Stimulated activated CD8-positive, alpha-beta memory T cell treated with anti-CD3 and anti-CD28 coated beads, Interleukin-2, amount 100 ng/mL, for 48 hours (primary cell): ENCODE data around the gene ZNF514.

Source experiments
- DNase-seq, 2 donors: peaks; one replicate each; pipeline ENCODE4 v3.0.0-alpha.2; 2020; ENCODE audit warnings: low read depth in 2 of 2

The ZNF514 gene

DNA sequence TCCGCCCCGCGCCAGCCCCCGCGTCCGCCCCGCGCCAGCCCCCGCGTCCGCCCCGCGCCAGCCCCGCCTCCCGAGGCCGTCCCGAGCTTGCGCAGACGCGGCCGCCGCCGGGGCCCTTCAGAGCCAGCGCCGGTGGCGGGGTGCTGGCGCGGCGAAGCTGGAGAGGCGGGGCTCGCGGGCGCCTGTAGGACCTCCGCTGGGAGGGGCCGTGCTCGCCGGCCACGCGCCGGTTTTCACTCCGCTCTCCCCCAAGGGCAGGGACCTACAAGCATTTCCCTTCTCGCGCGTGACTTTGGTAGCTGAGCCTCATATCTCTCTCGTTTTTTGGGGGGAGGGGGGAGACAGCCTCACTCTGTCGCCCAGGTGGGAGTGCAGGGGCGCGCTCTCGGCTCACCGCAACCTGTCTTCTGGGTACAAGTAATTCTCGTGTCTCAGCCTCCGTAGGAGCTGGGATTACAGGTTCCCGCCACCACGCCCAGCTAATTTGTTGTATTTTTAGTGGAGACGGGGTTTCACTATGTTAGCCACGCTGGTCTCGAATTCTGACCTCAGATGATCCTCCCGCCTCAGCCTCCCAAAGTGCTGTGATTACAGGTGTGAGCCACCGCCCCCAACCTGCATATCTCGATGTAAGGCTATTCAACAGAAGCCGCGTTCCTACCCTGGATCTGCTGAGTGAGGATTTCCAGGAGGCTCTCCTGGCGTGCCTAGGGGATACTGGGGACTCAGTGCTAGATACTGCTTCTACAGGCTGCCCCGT is at the start of gene ZNF514:
Gene ZNF514, minus strand, starts transcription at position 159 of the 760 bp plus-strand sequence. CDS start 6,595 bp downstream, outside the sequence.
- peak; percentile 62 to 72 for DNase-seq

- no peak for DNase-seq
These were observed 48.5 kb upstream of the ZNF514 start for GRCh38 chr2:95208106-95208505.

GRCh38 chr2:95207111-95207961 is 47.7 kb upstream of the ZNF514 start, which contains the start of gene ZNF892:
ZNF892 (plus strand) TSS chr2:95207521; CDS start chr2:95207816, 295 bp downstream.
- peak; percentile 74 to 81 for DNase-seq

GRCh38 chr2:95206096-95206495 is 46.4 kb upstream of the ZNF514 start:
- no peak for DNase-seq

DNA sequence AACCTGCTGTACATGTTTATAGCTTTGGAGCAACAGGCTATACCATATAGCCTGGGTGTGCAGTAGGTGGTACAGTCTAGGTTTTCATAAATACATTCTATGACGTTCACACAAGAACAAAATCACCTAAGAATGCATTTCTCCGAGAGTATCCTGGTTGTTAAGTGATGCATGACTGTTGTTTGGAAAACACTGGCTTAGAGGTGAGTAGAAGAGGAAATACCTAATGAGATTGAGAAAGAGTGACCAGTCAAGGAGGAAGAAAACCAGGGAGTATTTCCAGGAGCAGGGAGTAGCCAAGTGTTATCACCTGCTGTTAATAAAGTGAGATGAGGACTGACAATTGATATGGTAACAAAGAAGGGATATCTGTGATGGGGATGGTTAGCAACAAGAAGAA is 44.7 kb upstream of the ZNF514 start:
- no peak for DNase-seq

GRCh38 chr2:95203911-95204310 is 44.3 kb upstream of the ZNF514 start:
- no peak for DNase-seq

- peak; percentile 31 to 38 for DNase-seq
These were observed 33.3 kb upstream of the ZNF514 start for GRCh38 chr2:95192956-95193355.

DNA sequence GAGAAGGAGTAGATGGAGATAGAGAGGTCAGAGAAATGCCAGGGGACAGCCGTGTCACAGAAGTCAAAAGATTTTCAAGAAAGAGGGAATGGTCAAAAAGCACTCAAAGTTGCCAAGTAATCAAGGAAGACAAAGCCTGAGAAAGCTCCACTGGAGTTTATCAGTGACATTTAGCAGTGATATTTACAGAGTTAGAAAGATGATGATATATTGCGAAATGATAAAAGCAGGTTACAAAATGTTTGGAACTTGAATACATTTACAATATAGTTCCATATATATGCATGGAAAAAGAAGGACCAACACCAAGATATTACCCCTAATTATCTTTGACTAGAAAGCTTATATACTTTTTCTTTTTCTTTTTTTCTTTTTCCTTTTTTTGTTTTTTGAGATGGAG is 26.3 kb upstream of the ZNF514 start:
- no peak for DNase-seq

- no peak for DNase-seq
These were observed 25.5 kb upstream of the ZNF514 start for GRCh38 chr2:95185197-95185596.

DNA sequence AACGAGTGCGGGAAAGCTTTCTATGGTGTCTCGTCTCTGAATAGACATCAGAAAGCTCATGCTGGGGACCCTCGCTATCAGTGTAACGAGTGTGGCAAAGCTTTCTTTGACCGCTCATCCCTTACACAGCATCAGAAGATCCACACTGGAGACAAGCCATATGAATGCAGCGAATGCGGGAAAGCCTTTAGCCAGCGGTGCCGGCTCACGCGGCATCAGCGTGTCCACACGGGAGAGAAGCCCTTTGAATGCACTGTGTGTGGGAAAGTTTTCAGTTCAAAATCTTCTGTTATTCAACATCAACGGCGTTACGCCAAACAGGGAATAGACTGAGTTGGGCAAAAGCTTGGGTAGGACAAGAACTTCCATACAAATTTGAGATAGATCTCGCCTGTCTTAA is 22.1 kb upstream of the ZNF514 start:
- no peak for DNase-seq

DNA sequence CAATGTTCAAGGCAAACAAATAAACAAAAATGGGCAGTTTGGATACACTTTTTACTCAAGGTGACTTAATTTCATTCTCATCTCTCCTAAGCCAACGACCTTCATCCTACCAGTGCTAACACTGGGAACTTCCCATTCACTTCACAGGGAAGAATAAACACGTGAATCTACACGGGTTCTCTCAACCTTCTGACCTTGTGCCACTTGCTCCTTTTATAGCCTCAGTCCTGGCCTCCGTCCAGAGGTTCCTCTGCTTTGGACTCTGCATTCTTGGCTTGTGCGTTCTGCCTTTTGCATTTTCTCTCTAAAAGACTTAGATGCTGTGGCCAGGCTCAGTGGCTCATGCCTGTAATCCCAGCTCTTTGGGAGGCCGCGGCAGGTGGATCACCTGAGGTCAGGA is 19.8 kb upstream of the ZNF514 start:
- DNase-seq, result no peak

DNA sequence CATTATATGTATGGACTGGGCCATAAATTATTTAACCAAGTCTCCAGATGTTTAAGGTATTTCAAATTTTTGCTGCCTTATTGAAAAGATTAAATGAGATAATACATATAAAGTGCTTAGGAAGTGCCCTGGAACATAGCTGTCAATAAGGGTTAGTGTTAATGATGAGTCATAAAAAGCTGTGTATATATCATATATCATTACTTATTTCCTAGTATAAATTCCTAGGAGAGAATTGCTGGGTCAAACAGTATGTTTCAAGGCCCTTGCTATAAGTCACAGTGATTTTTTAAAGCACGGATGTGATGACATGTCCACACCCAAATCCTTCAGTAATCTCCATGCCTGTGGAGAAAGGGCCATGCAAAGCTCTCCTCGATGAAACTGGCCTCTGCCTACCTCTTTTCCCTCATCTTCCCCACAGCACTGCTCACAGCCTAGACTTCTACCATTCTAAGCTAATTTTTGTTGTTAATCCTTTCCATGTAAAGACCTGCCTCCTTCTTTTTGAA is 14.4 kb upstream of the ZNF514 start:
- DNase-seq, result no peak

DNA sequence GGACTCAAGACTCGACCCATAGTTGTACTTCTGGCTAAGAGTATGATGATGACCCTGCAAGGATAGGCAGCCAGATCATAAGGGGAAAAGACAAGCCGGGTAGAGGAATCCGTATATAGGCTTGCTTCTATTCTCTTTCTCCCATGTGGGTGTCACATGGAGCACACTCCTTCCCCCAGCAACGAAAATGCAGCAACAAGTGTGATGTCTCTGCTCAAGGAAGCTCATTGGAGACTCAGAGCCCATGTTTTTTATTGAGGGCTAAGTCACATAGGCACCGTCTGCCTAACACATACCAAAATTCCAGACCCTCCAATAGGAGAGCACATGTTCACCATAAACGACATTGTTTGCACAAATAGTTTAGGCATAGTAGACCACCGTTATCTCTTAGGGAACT is 12.3 kb upstream of the ZNF514 start:
- no peak for DNase-seq

- DNase-seq, result no peak
These were observed 6.6 kb upstream of the ZNF514 start for GRCh38 chr2:95166065-95166763.

- peak; percentile 89 to 97 for DNase-seq
These were observed 5.9 kb upstream of the ZNF514 start, which contains the start of gene ZNF2 for GRCh38 chr2:95165371-95166064. ZNF2 (plus strand) TSS chr2:95165809; CDS start chr2:95176227, 10,418 bp downstream.

DNA sequence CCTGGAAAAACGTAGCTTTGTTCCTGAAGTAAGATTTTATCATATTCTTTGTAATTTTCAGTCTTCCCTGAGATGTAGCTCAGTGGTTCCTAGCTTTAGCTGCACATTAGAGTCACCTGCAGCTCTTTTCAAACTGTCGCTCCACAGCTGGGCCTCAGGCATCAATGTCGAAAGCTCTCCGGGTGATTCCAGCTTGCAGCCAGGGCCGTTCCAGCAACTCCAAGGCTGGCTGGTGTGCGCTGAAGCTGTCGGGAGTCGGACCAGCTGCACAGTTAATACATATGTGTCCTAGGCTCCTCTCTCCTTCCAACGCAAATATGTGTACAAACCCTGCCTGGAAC is 5.4 kb upstream of the ZNF514 start:
- no peak for DNase-seq

GRCh38 chr2:95158891-95159619 is 593 bp downstream of the ZNF514 start:
- peak; percentile 7 to 20 for DNase-seq

- no peak for DNase-seq
These were observed 1.2 kb downstream of the ZNF514 start for GRCh38 chr2:95158441-95158840.

DNA sequence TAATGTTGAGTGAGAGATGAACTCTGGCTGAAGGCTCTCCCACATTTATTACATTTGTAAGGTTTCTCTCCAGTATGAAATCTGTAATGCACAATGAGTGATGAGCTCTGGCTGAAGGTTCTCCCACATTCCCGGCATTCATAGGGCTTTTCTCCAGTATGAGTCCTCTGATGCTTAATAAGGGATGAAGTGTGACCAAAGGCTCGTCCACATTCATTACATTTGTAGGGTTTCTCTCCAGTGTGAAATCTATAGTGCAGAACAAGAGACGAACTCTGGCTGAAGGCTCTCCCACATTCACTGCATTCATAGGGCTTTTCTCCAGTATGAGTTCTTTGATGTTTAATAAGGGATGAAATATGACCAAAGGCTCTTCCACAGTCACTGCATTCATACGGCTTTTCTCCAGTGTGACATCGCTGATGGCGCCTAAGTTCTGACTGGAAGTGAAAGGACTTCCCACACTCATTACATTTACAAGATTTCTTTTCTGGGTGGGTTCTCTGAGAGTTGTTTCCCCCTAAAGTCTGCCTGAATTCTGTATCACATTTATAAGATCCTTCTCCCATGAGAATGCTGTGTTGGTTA is 10.2 kb downstream of the ZNF514 start:
- DNase-seq, result no peak

GRCh38 chr2:95143838-95144237 is 15.8 kb downstream of the ZNF514 start:
- DNase-seq, result no peak
